CD4-positive, alpha-beta T cell treated with Interleukin-17A for 1 hour (primary cell): ENCODE results near the gene FAM83D.
"Not testable (repeated sequence)": the region's sequence is repeated elsewhere in the genome, so short reads cannot be mapped to it uniquely, and the experiment has no call there.

ENCODE experiments used
- DNase-seq: peaks from one replicate; pipeline ENCODE4 v3.0.0-alpha.2; 2020

Gene FAM83D

DNA sequence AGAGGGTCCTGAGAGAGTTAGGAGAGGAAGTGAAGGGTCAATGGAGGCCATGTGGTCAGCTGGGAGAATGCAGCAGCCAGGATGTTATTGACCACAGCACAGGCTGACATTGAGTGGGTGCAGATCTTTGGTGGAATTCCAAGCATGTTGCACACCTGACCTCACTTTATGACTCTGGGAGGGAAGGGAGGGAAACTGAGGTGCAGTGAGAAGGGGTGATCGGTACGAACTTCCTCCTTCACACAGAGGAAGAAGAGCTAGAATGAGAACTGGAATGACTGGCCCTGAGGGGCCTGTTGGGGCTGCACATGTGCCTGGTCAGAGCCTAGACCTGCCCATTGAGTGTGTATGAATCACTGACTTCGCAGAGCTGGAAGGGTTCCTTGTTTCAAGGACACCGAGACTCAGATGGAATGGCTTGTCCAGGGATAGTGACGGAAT lies 9.8 kb downstream of the FAM83D start:
- no peak for DNase-seq

DNA sequence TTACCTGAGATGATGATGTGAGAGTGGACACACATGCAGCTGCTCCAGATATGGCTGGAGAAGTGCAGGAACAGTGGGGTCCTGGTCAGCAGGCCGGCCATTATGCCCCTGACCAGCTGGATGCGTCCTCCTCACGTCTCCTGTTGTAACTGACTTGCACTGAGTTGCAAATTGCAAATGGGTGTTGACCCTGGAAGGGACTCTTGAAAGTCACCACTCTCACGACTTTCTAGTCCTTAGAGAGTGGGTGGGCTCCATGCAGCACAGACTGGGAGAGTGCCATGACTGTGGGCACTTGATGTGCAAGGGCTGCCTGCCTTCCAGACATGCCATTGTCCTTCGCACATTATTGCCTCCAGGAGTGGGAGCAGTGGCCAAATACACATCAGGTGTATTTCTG lies 10.8 kb downstream of the FAM83D start:
- DNase-seq = no peak

DNA sequence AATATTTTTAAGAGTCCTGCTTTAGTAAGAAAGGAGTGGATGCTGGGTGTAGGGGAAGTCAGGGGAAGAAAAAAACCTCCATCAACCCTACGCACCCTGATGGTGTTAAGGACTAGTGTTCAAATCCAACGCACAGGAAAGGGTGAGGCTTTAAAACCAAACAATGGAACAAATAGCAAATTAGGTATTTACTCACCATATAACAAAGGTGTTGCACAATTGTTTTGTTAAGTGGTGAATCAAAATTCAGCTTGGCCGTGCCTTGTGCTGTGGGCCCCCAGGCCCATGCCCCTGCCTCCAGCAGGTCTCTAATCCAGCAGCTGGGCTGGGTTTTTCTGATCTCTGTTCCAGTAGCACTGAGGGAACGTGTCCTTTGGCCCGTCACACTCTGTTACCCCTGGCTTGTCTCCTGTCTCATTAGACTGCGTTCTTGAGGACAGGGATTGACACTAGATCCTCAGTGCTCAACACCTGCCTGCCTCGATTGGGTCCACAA lies 11.8 kb downstream of the FAM83D start:
- DNase-seq = no peak

DNA sequence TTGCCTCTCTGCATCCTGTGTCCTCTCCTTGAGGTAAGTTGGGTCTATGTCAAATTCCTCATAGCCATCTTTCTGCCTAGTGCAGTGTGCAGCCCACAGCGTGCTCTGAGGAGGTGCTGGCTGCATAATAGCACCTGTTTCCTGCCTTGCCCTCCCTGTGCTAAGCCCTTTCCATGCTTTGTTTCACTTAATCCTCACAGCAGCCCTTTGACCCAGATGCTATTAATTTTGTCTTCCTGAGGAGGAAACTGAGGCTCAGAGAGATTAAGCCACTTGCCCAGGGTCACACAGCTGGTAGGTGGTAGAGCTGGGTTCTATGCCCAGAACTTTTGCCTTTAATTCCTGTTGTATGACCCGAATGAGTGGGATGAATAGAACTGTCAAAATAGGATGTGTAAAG lies 13.5 kb downstream of the FAM83D start:
- no peak for DNase-seq

DNA sequence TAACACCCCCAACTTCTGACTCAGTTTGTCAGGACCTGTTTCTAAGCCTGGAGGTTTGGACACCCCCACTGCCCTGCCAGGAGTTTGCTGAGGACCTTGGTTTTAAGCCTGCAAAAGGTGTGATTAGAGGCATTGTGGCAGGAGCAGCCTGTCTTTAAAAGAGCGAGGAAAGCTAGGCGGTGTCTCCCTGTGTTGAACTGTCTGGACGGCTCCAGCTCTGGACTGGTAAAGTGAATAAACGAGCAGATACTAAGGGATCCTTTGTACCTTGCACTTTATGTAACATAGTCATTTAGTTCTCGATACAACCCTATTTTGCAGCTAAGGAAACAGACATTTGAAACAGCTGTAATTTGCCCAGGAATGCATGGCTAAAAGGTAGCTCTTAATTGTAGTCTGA lies 14.4 kb downstream of the FAM83D start:
- no peak for DNase-seq

DNA sequence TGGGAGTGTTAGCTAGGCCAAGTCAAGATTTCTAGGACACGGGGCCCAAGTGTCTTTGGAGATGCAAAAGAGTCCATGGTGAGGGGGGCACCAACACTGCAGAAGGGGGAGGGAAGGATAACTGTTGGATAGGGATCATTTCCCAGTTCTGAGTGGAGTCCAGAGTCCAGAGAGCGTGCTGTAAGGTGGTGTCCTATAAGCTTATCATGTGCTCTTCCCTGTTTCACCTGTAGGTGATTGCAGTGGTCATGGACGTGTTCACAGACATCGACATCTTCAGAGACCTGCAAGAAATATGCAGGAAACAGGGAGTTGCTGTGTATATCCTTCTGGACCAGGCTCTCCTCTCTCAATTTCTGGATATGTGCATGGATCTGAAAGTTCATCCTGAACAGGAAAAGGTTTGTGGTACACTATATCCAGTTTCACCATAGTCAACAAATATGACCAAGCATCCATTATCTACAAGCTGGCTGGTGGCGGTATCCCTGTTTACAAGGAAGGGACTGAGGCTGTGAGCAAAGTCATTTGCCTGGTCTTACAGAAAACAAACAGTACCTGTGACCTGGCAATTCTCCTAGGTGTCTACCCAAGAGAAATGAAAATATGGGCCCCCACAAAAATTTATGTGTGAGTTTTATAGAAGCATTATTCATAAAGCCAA lies 15.6 kb downstream of the FAM83D start:
- DNase-seq = no peak

DNA sequence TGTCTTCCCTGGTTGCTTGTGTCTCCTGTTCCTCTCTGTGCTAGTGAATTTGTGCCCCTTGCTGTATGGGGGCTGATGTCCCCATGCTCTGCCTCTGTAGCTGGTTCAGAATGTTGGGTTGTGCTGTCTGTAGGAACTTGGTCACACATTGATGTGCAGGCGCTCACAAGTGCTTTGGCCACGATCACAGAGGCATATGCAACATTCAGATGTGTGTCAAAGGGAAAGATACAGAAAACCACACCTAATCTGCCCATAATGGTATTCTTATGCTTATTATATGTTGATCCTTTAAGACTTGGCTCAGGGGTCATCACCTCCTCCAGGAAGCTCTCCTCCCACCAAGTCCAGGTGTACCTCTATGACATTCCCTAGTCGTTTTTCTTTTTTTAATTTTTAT lies 18.8 kb downstream of the FAM83D start:
- no peak for DNase-seq

DNA sequence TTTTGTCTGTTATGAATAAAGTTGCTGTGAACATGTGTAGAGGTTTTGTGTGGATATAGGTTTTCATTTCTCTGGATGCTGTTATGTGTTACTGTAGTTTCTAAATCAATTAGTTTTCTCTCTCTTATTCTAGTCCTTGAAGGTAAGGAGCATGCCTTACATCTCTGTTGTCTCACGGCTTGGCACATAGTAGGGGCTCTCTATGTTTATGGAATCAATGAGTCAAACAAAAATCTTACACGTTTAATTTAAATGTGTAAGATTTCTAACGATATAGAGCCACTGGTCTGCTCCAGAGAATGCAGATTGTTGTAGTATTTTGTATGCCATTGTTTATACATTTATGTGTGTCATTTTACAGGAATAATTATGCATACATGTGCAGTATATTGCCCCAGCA lies 20.6 kb downstream of the FAM83D start:
- DNase-seq = no peak

DNA sequence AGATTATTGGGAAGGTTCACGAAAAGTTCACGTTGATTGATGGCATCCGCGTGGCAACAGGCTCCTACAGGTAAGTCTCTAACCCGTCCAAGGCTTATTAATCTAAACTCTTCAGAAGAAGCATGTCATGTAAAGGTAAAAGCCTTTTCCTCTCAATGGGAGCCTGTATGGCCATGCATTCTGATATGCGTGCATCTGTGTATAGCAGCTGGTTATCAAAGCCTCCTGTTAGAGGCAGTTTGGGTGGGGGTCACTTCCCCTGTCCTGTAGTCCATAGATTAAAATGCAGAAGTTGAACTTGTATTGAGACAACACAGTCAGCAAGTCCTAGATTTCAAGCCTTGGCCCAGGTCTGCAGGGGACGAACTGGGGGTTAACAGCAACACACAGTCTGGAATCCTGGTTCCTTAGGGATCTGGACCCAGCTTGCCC lies 21.7 kb downstream of the FAM83D start:
- no peak for DNase-seq

DNA sequence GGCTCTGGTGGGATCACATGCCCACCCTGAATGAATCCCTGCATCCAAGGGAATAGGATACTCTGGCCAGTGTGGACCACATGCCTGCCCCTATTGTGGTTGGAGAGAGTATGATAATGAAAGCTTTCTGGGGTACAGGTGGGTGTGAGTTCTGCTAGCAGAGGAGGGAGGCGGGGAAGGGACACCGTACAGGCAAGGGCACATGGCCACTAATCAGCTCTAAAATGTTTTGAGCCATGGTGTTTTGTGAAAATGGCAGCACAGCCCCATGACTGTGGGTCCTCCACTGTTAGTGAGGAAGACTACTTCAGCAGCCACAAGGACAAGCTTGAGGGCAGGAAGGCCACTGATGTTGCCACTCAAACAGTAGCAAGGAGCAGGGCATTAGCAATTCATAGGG lies 24.0 kb downstream of the FAM83D start:
- no peak for DNase-seq

DNA sequence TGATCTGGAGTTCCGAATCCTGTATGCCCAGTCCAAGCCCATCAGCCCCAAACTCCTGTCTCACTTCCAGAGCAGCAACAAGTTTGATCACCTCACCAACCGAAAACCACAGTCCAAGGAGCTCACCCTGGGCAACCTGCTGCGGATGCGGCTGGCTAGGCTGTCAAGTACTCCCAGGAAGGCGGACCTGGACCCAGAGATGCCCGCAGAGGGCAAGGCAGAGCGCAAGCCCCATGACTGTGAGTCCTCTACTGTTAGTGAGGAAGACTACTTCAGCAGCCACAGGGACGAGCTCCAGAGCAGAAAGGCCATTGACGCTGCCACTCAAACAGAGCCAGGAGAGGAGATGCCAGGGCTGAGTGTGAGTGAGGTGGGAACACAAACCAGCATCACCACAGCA lies 25.4 kb downstream of the FAM83D start:
- no peak for DNase-seq

DNA sequence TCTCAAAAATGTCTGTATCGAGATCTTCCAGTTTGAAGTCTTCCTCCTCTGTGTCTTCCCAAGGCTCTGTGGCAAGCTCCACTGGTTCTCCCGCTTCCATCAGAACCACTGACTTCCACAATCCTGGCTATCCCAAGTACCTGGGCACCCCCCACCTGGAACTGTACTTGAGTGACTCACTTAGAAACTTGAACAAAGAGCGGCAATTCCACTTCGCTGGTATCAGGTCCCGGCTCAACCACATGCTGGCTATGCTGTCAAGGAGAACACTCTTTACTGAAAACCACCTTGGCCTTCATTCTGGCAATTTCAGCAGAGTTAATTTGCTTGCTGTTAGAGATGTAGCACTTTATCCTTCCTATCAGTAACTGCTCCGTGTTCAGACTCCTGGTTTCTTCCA lies 25.9 kb downstream of the FAM83D start:
- DNase-seq = no peak

DNA sequence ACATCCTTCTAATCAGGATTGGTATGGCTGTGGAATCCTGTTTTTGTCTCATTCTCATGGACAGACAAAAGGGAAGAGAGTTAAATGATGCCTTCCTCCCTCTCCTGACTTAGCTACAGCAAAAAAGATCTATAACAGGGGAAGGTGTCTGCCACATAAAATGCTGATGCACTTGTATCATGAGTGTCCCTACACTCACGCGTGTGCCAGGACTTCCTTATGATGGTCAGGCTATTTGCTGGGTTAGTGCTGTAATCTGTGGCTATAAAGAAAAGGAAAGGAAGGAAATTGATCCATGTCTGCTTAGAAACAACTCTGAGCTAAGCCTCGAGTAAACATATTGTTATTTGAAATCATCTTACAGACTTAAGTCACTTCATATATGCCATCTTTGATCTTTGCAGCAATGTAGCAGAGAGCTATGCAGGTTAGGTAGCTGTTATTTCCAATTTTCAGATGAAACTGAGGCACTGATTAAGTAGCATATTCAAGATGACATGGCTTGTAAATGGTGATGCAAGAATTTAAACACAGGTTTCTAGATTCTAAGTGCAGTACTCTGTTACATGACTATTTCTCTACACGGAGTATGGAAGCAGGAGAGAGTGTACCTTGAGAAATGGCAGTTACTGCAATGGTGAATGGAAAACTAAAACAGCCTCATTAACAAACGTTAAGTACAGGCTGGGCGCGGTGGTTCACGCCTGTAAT lies 27.6 kb downstream of the FAM83D start:
- no peak for DNase-seq

DNA sequence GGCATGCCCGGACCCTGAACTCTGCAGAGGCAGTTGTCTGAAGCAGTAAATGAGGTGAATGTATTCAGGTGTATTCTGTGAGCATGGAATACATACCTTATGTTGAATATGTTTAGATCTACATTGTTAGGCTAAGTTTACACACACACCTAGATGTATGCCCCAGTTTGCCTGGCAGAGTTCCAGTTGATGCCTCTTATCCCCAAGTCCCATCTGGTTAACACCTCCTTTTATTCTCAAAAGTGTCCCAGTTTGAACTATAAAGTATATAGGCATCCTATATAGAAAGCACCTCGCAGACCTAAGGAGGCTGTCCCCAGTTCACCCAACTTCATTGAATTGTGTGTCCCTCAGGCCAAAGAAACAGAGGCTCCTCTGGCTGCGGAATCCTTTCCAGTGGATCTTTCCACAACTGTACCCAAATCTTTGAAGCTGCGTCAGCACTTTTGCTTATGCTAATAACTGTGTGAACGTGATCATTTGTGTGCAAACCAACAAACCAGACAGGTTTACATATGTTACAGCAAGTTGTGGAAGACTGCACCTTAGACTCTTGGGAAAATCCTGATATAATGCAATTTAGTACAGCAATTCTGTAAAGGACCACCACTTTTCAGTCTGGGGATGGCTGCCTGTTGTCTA lies 31.1 kb downstream of the FAM83D start:
- DNase-seq = no peak

DNA sequence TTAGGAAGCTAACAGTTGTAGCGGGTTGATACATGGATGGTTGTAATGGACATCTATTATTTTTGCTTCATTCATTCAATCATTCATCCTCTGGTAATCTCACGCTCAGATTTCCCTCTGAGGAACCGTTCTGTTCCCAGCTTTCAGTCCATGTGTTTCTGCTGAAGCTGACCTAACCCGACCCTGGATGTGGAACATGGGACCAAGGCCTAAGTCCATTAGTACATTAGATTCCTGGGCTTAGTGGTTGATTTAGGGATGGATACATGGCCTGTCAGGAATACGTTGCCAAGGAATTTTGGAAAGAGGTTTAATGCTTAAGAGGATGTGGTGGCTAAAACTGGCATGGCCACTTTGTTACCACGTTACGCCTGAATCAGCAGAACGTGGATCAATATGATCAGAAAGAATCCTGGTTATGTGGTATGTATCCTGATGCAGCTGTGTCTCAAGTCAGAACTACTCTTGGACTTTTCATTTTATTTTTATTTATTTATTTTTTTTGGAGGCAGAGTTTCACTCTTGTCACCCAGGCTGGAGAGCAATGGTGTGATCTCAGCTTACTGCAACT lies 31.8 kb downstream of the FAM83D start:
- no peak for DNase-seq

DNA sequence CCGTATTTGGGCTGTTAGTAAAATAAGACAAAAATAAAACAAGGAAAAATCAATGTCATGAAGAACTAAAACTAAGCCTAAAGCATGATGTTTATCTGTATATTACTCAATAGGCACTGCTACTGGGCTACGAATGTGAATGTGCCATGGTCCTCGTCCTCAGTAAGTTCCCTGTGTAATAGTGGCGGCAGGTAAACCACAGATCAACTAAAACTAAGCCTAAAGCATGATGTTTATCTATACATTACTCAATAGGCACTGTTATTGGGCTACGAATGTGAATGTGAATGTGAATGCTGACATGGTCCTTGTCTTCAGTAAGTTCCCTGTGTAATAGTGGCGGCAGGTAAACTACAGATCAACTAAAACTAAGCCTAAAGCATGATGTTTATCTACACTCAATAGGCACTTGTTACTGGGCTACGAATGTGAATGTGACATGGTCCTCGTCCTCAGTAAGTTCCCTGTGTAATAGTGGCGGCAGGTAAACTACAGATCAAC lies 34.0 kb downstream of the FAM83D start:
- not testable (repeated sequence) for DNase-seq

DNA sequence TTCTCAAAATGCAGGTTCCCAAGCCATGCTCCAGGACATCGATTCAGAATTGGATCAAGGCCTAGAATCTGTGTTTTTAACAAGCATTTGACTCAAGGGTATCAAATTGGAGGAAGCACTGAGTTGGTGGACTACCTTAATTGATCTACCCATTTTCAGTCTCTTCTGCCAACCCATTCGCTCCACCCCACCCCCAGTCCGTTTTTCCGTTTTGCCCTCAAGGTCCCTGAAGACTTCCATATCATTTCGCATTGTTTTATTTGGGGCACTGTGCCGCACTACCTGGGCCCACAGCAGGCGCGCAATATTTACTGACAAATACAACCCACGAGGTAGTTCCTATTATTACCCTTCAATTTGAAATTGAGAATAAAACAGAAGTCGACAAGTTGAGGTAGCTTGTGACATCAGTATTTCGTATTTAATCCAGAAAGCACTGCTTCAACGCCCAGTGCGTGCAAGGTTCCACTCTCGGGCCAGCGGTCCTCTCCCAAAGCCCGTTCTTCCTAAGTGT lies 35.4 kb downstream of the FAM83D start:
- no peak for DNase-seq

DNA sequence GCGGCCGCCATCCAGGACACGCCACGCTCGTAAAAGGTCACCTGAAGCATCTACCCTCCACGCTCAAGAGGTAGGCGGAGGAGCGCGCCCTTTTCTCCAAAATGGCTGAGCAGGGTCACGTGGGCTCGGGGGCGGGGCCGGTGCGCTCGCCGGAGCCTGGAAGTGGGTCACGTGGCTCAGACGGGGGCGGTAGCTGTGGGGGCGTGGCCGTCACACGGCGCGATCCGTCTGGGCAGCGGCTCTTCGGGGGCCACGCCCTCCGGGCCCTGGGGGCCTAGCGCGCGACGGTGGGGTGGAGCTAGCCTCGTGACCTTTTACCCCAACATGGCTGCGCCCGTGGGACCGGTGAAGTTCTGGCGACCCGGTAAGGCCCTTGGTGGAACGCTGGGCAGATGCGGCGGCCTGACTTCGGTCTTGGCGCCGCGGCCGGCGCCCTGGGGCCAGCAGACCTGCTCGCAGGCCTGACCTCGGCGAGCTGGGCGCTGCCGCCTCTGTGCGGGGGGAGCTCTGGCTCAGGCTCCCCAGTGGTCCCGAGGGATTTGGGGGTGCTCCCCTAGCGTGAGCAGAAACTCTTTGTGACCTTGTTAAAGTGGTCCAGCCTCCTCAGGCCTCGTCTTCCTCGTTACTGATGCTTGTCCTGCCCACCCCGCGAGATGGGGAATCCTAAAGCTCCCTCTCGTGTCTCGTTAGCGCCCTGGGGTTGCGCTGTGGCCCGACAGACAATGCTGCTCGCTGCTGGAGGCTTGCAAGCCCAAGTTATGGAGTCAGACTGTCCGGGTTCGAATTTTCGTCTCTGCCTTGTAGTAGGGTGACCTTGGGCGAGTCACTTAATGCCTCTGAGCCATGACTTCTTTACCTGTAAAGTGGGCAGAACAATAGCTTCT lies 36.1 kb downstream of the FAM83D start, which contains the start of gene DHX35:
DHX35 (plus strand) TSS at position 301 of the 884 bp plus-strand sequence; CDS start at position 325, 24 bp downstream.
- peak; percentile 98 for DNase-seq

DNA sequence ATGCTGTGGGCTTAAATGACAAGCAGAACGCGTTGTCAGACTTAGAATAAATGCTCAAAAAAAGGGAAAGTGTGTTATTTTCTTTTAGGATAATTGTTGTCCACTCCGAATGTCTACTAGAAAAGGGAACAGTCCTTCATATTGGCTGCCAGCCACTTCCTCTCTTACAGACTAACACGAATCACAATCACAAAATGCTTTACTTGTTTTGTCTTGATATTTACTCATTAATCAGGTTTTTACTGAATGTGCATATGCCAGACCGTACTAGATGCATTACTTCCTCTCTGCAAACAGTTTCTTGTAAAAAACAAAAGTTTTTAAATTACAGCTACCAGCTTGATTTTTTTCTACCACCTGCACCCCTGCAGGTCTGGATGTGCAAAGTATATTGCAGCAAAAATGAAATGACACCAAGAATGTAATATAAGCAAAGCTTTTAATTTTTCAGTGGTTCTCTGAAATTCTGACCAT lies 36.7 kb downstream of the FAM83D start:
- DNase-seq = no peak

DNA sequence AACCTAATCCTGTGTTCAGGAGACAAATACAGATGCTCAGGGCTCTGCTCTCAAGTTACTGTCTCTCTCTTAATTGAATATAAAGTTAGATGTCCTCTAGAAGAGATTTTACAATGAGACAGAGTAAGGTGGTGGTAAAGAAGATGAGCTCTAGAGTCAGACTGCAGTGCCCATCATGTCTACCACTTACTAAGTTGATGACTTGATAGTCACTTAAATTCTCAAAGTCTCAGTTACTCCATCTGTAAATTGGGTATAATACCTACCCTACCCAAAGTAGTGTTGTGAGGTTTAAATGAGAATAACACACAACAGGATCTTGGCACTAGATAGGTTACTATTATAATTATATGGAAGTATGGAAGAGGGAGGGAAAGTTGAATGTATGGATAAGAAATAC lies 37.5 kb downstream of the FAM83D start:
- no peak for DNase-seq

DNA sequence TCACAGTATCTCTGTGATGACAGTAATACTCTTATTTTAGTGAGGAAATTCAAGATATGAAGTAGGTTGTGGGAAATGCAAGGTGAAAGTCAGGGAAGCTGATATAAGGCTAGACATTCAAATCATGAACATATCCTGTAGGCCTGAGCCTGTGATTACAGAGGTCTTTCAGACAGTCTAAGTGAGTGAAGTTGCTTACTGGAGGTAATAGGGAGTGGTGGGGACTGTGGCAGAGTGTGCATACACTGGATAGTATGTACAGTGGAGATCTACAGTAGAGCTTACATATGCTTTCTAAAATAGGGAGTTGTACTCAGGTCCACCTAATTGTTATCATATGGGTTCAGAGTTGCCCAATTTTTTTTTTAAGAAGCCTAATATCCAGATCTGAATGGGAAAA lies 39.0 kb downstream of the FAM83D start:
- no peak for DNase-seq

DNA sequence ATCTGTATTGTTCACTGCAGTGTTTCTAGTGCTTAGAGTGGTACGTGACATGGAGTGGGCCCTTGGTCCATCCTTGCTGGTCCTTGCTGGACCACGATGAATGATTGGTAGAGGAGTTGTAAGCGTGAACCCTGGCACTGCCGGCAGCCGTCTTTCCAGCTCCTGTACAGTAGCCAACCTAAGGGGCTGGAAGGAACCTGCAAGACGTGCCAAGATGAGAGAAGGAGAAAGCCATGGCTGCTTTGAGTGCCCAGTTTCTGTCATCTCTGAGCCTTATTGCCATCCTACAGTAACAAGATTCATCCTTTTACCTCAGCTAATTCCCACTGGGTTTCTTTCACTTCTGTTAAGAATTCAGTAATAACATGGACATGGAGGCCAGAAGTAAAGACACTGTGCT lies 41.9 kb downstream of the FAM83D start:
- DNase-seq = no peak
